Mammary epithelial cell (primary cell): ENCODE measurements around the gene NLRC5.

Experiments used
- CTCF ChIP-seq, 2 donors: IDR thresholded peaks in 1 of 2; conservative IDR thresholded peaks in 1 of 2; 2 replicates each; pipeline ENCODE4 v1.5.1; 2011 to 2012; ENCODE audit warnings: inconsistent platforms in 2 of 2, low read length in 2 of 2, mild to moderate bottlenecking in 2 of 2, control low read depth in 1 of 2, low read depth in 1 of 2; ENCODE audit not compliant: insufficient read depth in 1 of 2; ENCODE audit errors: extremely low read depth in 1 of 2
- EZH2 ChIP-seq: IDR thresholded peaks from 2 replicates; pipeline ENCODE4 v1.6.1; 2012; ENCODE audit warnings: low read length, inconsistent platforms, borderline replicate concordance

- no peak for TF ChIP-seq CTCF (conservative IDR thresholded peaks at IDR 0.05 in 1 of 2, IDR thresholded peaks at IDR 0.05 in 1 of 2; ENCODE audit: extremely low read depth in 1 of 2, insufficient read depth in 1 of 2, low read depth in 1 of 2, low read length in 2 of 2)
- TF ChIP-seq EZH2: no peak
These were observed 134.0 kb downstream of the NLRC5 start for GRCh38 chr16:57123216-57123973.
